Measurements from ENCODE around the gene PDE6H.

Gene PDE6H

GRCh38 chr12:15007551-15007950 lies 34.7 kb downstream of the PDE6H start:
- DNase-seq: no peak

GRCh38 chr12:15011162-15011561 lies 38.3 kb downstream of the PDE6H start:
- DNase-seq: no peak

GRCh38 chr12:15013634-15014179 lies 40.9 kb downstream of the PDE6H start:
- DNase-seq: no peak

- no peak for DNase-seq
Measured at GRCh38 chr12:15014708-15015107, 41.9 kb downstream of the PDE6H start.

- no peak for DNase-seq
Measured at GRCh38 chr12:15015121-15015520, 42.3 kb downstream of the PDE6H start.

GRCh38 chr12:15020156-15020555 lies 47.3 kb downstream of the PDE6H start:
- DNase-seq: no peak
